HFF-Myc (cell line): ENCODE measurements around the gene DMAC2.
"Not testable (repeated sequence)": the region's sequence is repeated elsewhere in the genome, so short reads cannot be mapped to it uniquely, and the experiment has no call there.

Experiments
- DNase-seq: peaks from one replicate; pipeline ENCODE4 v3.0.0-alpha.2; 2011; ENCODE audit warnings: low read depth; ENCODE audit errors: extremely low read depth
- H3K4me3 ChIP-seq: replicated peaks from 2 replicates; pipeline ENCODE4 v1.5.1; 2011; ENCODE audit warnings: low read depth, mild to moderate bottlenecking, control low read depth, low read length
- CTCF ChIP-seq: IDR thresholded peaks from 2 replicates; pipeline ENCODE4 v1.5.1; 2012; ENCODE audit warnings: mild to moderate bottlenecking, low read depth, low read length, control low read depth; ENCODE audit errors: missing control alignments

DMAC2 gene

DNA sequence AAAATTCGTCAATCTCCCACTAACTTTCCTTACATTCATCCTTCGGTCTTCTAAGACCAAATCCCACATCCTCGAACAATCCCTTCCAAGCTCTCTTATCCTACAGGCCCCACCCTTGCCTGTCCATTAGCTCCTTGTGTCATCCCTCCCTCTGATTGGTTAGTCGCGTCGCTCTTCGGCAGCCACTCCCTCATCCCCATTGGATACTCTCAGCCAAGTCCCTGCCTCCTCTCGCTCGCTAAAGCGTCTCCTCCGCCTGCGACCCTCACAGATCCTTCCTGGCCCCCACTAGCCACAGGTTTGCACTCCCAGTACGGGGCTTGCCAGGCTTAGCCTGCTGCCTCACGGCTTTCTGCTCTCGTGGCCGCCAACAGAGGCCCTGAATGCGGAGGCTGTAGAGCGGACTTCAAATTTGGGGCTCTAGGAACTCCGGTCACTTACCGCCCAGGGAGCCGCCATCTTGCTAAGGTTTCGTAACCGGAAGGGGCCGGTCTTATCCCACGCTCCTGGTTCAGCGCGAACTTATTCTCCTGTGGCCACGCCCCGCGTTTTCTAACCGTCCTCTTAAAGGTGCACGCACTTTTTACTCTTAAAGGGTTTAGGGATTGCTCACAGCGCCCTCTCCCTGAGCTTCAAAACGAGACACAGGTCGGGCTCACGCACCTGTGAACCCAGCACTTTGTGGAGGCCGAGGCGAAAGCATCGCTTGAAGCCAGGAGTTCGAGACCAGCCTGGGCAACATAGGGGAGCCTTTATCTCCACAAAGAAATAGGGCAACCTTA is at the start of gene DMAC2:
TSS of gene DMAC2 (minus strand) at position 472 of the 782 bp plus-strand sequence. CDS start at position 459, 13 bp downstream.
- DNase-seq = peak; percentile 96
- H3K4me3 ChIP-seq = peak within 1 kb of the TSS; percentile 77
- TF ChIP-seq CTCF = peak; percentile 59

- DNase-seq, H3K4me3 ChIP-seq: not testable (repeated sequence)
Observed at GRCh38 chr19:41486953-41487352, 47.2 kb upstream of the DMAC2 start.

GRCh38 chr19:41484822-41485221 is 45.1 kb upstream of the DMAC2 start:
- no peak overlapping the region for H3K4me3 ChIP-seq
- DNase-seq = no peak
- TF ChIP-seq CTCF = no peak

GRCh38 chr19:41480336-41480735 is 40.6 kb upstream of the DMAC2 start:
- no peak for TF ChIP-seq CTCF
- DNase-seq = no peak
- H3K4me3 ChIP-seq = no peak overlapping the region

DNA sequence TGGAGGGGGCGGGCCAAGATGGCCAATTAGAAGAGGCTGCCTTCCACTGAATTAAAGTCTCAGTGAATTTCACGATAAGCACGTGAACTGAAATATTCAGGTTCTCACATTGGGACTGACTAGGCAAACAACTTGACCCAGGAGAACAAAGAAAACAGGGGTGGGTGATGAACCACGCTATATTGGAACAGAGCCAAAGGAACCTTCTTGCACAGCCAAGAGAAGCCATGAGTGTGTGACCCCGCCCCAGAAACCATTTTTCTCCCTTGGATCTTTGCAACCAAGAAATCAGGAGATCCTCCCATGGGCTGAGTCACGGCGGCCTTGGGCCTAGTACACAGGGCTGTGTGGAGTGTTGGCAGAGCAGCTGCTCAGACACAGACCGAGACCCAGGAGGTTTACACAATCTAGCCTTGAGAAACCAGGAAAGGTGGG is 40.1 kb upstream of the DMAC2 start:
- no peak for TF ChIP-seq CTCF
- no peak overlapping the region for H3K4me3 ChIP-seq
- no peak for DNase-seq

DNA sequence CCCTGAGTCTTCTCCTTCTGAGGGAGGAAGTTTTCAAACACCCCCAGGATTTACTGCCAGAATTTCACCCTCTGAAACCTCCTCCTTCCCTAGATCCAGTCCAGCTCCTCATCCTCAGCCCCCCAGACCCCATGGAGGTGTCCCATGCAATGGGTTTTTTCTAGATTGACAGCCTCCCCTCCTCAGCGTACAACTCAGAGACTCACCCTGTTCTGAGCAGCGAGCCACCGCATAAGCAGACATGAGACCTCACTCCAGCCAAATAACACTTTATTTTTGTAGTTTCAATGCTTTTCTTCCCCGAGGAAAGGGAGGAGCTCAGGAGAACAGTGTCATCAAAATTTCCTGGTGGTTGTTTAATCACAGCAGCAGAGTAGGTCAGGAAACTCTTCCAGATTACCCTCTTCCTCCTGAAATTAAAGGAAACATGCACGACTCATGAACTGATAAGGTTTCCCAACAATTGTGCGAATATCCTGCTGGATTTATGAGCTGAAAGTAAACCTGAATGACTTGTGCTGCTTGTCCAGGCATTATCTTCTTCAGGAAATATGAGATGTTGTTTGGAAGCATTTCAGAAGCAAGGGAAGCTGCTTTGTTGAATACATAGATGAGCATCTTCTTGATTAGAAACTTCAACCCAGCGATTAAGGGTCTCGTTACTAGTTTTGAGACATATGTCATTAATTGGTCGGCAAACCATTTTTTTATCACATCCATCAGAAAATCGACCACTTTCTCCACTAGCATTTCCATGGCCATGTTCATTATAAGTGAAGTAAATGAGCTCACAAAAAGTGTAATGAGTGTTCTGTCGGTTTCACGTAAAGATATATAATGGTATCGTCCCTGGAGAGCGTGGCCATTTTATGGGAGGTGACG is 39.4 kb upstream of the DMAC2 start:
- no peak for DNase-seq
- no peak for TF ChIP-seq CTCF
- no peak overlapping the region for H3K4me3 ChIP-seq

- no peak for TF ChIP-seq CTCF
- no peak overlapping the region for H3K4me3 ChIP-seq
- DNase-seq = no peak
Observed at GRCh38 chr19:41478171-41478570, 38.5 kb upstream of the DMAC2 start.
